Measurements from ENCODE around the gene LRRC27. TPM values are rescaled to one million over a fixed set of nuclear protein-coding genes. Genes with fewer than 3 reads are reported as not detected.
A peak's percentile ranks its signal among the peaks of the same experiment; 100 is the strongest.

Gene LRRC27
- total RNA-seq, 2 donors from 2014 or later, result 11.4 to 22.9 TPM

GRCh38 chr10:132420981-132421846 is 89.2 kb downstream of the LRRC27 start:
- Histone ChIP-seq H3K4me3 (no peak overlapping the region), H3K4me1 (replicated peaks) (peaks cover 41% of the 10 kb centered on the region), H3K27ac (peak overlapping the region; percentile 85 to 89), H3K9me3 (no peaks in the 10 kb centered on the region), H3K27me3 (replicated peaks; ENCODE audit: insufficient read depth) (no peaks in the 10 kb centered on the region), H3K36me3 (no peaks in the 10 kb centered on the region)
- TF ChIP-seq POLR2A (IDR thresholded peaks at IDR 0.05) (peak; percentile 63), POLR2AphosphoS5 (IDR thresholded peaks at IDR 0.05) (peak; percentile 35), CTCF (IDR thresholded peaks at IDR 0.05) (no peak)
- 15% methylated on average over 32 of the region's 33 CpGs for WGBS
- DNase-seq (ENCODE audit: low spot score), result peak; percentile 78
- intact Hi-C loops (cut with DNase I), result no loop called here

DNA sequence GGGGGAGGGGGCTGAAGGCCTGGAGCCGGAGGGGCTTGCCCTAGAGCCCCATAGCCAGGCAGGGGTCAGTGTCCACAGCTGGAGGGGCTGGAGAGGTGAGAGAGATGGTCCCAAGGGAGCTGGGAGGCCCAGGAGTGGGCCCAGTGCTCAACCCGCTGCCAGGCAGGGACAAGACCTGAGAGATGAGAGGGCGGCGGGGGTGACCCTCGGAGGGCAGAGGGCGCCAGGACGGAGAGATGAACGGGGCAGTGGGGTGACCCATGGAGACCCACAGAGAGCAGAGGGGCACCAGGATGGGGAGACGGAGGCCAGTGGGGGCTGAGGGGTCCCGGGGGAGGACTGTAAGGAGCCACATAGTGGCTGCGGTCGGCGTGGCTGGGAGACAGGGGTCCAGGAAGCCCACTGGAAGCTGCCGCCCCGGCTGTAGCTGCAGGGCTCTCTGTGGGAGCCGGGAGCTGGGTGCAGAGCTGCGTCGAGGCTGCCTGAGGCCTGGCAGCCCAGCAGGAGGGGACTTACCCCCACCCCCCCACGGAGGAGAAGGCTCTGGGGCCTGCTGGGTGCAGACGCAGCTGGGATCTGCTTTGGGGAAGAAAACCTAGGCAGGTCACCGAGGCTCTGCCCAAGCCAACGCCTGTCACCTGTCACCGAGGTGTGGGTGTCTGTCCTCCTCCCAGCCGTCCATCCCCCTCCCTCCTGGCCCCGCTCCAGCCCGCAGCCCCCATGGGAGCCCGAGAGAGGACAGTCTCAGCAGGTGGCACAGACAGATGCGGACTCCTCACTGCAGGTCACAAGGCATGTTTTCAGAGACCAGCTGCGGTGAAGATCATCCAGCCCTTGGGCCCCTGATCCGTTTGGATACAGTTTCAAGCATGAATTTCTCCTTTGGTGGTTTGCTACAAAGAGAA is 90.1 kb downstream of the LRRC27 start:
- 73% methylated on average over 29 of the region's 30 CpGs for WGBS

DNA sequence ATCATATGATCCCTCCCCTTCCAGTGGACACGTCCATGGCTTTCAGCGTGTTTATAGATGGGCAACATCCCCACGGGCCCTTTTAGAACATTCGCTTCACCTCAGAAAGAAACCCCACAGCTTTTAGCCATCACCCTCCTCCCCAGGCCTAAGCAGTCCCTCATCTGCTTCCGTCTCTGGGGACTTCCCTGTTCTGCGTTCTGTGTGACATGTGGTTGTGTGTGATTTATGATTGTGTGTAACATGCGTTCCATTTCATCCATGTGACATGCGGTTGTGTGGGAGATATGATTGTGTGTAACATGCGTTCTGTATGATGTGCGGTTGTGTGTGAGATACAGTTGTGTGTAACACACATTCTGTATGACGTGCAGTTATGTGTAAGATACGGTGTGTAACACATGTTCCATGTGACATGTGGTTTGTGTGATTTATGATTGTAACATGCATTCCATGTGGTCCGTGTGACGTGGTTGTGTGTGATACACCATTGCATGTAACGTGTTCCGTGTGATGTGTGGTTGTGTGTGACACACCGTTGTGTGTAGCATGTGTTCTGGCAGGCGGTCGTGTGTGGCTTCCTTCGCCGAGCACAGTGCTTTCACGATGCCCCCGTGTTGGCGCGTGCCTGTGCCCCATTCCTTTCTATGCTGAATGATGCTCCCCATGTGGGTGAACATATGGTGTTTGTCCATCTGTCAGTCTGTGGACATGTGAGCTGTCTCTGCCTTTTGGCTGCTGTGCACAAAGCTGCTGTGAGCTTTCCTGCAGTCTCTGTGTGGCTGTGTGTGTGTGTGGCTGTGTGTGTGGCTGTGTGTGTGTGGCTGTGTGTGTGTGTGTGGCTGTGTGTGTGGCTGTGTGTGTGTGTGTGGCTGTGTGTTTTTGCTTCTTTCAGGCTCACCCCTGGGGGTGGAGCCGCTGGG is 91.2 kb downstream of the LRRC27 start:
- Histone ChIP-seq H3K9me3 (no peaks in the 10 kb centered on the region), H3K4me1 (replicated peaks) (peaks cover 33% of the 10 kb centered on the region), H3K27ac (peak overlapping the region; percentile 85 to 89), H3K4me3 (no peak overlapping the region), H3K27me3 (replicated peaks; ENCODE audit: insufficient read depth) (no peaks in the 10 kb centered on the region), H3K36me3 (no peaks in the 10 kb centered on the region)
- DNase-seq (ENCODE audit: low spot score), result no peak
- TF ChIP-seq POLR2AphosphoS5 (IDR thresholded peaks at IDR 0.05) (no peak), POLR2A (IDR thresholded peaks at IDR 0.05) (no peak), CTCF (IDR thresholded peaks at IDR 0.05) (no peak)
- intact Hi-C loops (cut with DNase I), result no loop called here
- 77% methylated on average over 26 of the region's 26 CpGs for WGBS

More for the DNA sequence above, 90.1 kb downstream of the LRRC27 start:
- Histone ChIP-seq H3K4me1 (replicated peaks) (peaks cover 41% of the 10 kb centered on the region), H3K27ac (peak overlapping the region; percentile 85 to 89), H3K36me3 (no peaks in the 10 kb centered on the region), H3K4me3 (no peak overlapping the region), H3K9me3 (no peaks in the 10 kb centered on the region), H3K27me3 (replicated peaks; ENCODE audit: insufficient read depth) (no peaks in the 10 kb centered on the region)
- intact Hi-C loops (cut with DNase I), result no loop called here
- no peak for DNase-seq (ENCODE audit: low spot score)
- TF ChIP-seq POLR2A (IDR thresholded peaks at IDR 0.05) (no peak), POLR2AphosphoS5 (IDR thresholded peaks at IDR 0.05) (no peak), CTCF (IDR thresholded peaks at IDR 0.05) (no peak)

DNA sequence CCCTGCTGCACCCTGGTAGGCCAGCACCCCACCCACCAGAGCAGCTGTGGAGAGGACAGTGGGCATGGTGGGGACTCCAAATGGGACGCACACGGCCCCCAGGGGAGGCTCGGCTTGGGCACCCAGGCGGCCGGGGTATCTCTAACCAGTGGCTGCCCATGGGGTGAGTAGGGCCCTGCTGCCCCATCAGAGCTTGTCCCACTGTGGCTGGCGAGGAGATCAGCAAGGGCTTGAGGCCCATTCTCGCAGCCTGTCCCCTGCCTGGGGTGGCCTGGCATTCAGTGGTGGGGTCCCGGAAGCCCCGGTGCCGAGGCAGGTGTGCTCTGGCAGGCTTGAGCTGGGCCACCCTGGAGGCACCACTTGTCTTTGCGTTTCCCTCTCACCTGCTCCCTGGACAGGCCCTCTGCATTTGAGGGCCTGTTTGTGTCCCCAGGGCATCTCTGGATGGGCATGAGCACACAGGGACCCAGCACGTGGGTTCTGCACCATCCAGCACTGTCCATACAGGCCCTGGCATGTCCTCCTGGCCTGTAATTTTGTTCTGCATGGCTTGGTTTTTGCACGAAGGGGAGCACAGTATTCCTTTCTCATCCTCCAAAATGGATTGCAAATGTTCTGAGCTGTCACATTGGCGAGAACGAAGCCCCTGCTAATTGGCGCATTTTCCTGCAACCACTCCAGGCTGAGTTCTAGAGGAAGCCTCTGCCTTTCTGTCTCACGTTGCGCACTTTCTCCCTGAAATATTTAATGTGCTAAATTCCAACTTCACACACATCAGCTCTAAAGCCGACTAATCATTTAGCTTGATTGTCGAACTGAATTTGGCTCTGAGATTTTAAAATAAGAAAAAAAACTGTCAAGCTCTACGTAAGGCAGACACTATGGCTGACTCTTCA is 92.2 kb downstream of the LRRC27 start:
- Histone ChIP-seq H3K27me3 (replicated peaks; ENCODE audit: insufficient read depth) (no peaks in the 10 kb centered on the region), H3K4me1 (replicated peaks) (peaks cover 23% of the 10 kb centered on the region), H3K9me3 (no peaks in the 10 kb centered on the region), H3K4me3 (no peak overlapping the region), H3K27ac (peak overlapping the region in 1 of 2 donors; percentile 53), H3K36me3 (no peaks in the 10 kb centered on the region)
- DNase-seq (ENCODE audit: low spot score), result peak; percentile 63
- intact Hi-C loops (cut with DNase I), result no loop called here
- no peak for TF ChIP-seq CTCF (IDR thresholded peaks at IDR 0.05)
- TF ChIP-seq POLR2AphosphoS5 (IDR thresholded peaks at IDR 0.05), result peak; percentile 63
- no peak for TF ChIP-seq POLR2A (IDR thresholded peaks at IDR 0.05)
- WGBS, result 59% methylated on average over 17 of the region's 21 CpGs

All from prostate gland (tissue), 2 donors.